Measurements from ENCODE around the gene SH2D6.

Gene SH2D6

DNA sequence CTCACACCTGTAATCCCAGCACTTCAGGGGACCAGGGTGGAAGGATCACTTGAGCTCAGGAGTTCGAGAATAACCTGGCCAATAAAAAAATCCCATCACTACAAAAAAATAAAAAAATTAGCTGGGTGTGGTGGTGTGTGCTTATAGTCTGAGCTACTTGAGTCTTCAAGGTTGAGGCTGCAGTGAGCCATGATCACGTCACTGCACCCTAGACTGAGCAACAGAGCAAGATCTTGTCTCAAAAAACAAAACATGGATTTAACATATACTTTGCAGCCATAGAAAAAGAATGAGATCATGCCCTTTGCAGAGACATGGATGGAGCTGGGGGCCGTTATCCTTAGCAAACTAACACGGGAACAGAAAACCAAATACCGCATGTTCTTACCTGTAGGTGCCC is 22.2 kb downstream of the SH2D6 start:
- DNase-seq (ENCODE audit: low spot score), result no peak

DNA sequence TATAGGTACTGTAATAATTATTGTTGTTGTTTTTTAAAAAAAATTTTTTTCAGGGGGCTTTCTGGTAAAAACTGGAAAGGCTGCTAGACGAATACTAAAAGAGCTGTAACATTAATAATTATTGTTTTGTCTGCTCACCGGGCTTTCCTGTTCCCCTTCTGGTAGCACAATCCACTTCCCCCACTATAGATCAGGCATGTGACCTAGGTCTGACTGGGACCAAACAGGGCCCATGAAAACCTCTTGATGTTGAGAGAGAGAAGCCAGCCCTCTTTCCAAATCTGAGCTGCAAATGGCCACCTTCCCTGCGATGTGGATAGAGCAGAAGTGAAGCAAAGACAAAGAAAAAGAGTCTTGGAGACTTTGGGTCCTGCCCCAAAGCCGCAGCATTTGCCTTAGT is 23.4 kb downstream of the SH2D6 start:
- no peak for DNase-seq (ENCODE audit: low spot score)

DNA sequence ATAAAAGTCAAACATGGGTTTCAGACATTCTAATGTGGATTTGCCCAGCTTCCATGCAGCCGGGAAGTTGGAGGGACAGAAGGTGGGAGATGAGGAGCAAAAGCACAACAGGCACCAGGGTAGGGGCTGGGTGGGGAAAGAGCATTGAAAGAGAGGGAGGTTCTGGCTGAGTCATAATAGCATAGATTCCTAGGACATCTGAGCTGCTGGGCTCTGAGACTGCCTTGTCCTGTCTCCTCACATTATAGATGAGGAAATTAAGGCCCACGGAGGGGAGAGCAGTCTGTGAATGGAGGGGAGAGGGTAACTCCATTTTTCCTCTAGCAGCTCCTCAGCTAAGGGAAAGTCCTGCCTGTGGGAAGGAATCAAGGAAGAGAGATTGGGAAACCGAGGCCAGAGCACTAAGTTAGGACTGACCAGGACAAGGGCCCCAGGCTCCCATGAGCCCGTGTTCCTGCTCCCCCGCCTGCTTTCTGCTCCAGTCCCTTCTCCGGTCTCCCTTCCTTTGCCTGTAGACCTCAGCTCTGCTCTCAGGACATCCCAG is 26.2 kb downstream of the SH2D6 start:
- DNase-seq (ENCODE audit: low spot score), result no peak

DNA sequence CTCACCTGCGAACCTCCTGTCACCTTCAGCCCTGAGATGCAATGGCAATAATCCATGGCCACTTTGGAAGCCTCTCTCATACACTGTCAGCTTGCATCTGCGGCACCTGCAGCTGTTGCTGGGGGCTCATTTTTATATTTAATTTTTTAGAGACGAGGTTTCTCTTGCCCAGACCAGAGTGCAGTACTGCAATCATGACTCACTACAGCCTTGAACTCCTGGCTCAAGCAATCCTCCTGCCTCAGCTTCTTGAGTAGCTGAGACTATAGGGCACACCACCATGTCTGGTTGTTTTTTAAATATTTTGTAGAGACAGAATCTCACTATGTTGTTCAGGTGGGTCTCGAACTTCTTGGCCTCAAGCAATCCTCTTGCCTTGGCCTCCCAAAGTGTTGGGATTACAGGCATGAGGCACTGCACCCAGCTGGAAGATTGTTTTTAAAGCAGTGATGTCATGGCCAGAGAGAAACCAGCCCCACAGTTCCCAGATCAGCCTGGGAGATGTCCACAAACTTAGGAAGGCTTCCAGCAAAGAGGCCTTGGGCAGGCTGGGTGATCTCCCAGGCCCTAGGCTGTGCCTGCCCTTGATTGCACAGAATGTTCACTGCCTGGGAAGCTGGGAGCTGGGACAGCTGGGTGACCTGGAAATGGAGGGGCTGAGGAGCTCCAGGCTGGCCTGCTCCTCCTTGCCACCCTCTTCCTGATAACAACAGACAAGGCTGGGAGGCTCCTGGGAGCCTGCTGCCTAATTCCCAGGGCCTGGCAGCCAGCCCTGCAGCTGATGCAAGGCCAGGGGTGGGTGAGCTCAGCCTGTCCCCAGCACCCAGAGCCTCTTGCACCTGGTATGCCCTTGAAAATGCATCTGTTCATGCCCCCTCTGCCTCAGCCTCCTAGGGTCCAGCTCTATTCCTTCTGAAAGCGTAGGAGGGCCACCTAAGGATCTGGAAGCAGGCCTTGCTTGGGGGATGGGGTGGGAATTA is 27.1 kb downstream of the SH2D6 start:
- DNase-seq (ENCODE audit: low spot score), result no peak

DNA sequence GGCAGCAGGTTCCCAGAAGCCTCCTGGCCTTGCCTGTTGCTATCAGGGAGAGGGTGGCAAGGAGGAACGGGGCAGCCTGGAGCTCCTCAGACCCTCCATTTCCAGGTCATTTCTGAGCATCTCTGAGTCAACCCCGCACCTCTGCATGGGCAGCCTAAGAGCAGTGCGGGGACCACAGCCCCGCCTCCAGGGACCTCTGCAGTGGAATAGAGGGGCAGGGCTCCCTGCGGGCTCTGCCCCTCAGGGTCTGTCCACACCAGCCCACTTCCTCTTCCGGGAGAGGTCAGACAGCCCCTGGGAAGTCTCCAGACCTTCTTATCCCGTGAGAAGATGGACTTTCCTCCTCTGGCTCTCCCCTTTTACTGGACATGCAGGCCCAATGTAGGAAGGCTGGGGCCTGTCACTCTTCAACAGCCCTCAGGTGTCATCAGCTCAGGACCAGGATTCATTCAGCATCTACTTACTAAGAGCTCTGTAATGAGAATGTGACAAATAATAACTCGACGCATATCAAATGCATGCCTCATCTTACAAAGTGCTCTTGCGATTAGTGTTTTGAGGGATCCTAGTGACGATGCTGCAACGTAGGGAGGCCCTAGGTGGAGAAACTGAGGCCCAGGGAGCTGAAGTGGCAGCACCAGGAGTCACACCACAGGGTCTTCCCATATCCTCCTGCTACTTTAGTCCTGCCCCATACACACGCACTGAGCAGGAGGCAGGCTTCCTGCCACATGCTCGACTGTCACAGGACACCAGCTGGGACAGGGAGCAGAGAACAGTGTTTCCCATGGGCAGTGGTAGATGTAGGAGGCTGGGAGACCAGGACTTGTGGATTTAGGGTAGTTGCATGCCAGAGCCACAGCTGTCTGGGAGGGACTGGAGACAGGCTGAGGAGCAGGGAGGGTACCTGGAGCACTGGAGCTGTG is 28.0 kb downstream of the SH2D6 start:
- no peak for DNase-seq (ENCODE audit: low spot score)

DNA sequence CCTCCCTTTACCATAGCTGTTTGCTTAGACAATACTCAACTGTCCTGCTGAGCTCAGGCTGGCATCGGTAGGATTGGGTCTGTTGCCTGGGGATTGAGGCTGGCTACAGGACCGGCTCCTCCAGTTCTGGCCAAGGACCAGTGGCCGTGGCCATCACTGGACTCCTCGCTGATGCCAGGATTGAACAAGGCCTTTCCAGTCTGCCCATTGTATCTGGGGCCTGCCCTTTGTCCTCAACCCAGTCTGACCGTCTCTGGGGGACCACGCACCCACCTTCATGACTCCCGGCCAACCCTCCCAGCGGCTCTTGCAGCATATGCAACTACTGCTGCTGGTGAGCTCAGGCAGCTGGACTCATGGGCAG is 28.7 kb downstream of the SH2D6 start:
- DNase-seq (ENCODE audit: low spot score), result no peak

DNA sequence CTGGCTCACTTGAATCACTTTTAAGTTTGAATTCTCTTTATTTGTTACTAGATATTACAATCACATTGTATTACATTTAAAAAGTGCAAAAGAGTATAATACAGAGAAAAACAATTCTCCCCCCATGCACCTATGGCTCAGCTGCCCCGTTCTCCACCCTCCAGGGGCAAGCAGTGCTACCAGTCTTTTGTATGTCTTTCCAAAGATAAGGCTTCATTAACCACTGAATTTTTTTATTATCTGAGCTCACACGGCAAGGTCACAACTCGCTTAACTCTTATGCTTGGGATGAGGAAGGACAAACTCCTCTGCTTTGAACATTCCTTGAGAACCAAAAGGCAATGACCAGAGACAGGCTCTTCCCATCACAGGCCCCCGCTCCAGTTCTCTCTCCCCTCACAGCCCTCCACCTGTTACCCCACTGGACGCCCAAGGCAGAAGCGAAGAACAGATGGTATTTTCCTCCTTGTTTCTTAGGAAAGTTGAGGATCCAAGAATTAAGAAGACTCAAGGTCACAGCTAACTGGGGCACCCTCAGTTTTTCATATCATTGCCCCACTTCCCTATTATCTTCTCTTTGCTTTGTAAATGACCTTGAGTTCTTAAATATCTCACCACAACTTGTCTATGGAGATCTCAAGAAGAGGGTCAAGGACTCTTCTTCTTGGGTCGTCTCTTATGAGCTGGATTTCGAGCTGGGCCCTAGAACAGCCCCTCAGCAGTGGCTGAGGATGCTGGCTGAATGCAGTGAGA is 30.1 kb downstream of the SH2D6 start:
- no peak for DNase-seq (ENCODE audit: low spot score)

DNA sequence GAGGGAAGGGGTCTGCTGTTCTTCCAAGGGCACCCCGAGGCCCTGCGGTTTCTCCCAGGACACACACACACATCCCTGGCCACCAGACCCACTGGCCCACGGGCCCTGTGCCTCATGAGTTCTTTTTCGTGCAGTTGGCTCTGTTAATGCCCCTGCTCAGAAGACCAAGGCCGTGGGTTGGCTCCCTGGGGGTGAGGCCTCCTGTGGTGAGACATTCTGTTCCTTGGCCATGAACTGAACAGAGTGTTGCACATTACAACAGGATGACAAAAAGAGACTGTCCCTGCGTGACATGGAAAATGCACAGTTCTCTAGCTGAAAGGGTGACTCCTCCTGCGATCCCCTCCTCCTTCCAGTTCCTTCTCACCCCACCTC is 30.7 kb downstream of the SH2D6 start:
- DNase-seq (ENCODE audit: low spot score), result no peak

DNA sequence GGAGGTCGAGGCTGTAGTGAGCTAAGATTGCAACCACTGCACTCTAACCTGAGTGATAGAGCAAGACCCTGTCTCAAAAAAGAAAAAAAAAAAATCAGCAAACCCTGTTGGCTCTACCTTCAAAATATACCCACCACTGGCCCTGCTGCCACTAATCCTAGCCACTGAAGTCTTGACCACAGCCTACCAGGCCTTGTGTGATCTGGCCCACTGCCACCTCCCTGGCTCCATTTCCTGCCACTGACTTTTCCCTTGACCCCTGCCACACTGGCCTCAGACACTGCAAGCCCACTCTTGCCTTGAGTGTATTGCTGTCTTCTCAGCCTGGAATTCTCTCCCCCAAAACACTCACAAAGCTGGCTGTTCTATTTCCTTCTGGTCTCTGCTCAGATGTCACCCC is 33.7 kb downstream of the SH2D6 start:
- no peak for DNase-seq (ENCODE audit: low spot score)

DNA sequence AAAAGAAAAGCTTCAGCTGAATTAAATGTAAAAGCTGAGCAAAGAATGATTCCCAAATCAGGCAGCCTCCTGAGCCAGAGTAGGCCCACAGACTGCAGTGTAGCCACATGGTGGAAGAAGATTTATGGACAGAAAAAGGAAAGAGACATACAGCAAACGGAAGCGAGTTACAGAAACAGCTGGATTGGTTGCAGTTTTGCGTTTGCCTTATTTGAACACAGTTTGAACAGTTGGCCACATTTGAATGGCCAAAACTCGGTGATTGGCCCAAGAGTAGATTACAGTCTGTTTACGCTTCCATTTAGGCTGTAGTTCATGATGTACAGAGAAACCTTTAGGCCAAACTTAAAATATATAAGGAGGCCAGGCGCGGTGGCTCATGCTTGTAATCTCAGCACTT is 35.1 kb downstream of the SH2D6 start:
- no peak for DNase-seq (ENCODE audit: low spot score)

DNA sequence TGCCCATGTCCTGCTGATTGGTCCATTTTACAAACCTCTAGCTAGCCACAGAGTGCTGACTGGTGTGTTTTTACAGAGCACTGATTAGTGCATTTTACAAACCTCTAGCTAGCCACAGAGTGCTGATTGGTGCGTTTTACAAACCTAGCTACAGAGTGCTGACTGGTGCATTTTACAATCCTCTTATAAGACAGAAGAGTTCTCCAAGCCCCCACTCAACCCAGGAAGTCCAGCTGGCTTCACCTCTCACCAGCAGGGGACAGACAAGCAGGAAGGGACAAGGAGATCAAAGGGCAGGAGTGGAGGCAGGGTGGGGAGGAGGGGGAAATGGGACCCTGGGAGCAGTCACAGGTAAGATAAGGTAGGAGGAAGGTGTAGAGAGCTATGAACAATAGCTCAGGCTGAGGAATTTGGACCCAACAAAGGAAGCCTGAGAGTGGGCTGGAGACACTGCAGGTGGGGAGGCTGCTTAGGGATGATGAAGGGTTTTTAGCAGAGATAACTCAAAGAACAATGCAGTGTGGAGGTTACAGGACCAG is 37.1 kb downstream of the SH2D6 start:
- no peak for DNase-seq (ENCODE audit: low spot score)

DNA sequence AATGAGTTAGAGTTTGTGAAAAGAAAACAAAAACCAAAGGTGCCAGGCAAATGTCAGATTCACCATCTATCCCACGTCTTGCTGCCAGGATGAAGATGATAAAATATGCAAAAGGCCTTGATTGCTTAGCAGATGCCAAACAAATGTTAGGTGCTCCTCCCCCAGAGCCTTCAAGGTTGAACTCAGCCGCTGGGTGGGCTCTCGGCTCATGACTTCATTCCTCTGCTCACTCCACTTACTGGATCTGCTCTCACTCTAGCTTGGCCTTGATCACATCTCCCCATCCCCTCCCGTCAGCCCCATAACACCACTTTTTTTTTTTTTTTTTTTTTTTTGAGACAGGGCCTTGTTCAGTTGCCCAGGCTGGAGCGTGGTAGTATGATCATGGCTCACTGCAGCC is 38.5 kb downstream of the SH2D6 start:
- DNase-seq (ENCODE audit: low spot score), result no peak

DNA sequence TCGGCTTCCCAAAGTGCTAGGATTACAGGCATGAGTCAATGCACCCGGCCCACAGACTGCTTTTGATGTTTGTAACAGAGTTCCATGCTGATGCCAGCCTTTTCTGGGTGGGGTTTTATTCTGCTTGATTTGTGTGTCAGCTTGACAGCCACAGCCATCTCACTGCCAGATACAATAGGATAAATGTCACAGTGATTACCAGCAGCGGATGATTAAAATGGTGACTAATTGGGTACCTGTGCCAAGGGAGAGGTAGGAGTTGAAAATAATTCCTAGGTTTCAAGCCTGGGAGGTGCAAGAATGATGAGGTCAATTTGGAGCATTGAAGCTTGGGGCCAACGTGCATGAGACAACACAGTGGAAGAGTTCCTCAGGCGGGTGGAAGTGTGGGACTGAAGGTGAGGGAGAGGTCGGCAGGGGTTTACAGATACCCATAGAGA is 39.4 kb downstream of the SH2D6 start:
- no peak for DNase-seq (ENCODE audit: low spot score)

DNA sequence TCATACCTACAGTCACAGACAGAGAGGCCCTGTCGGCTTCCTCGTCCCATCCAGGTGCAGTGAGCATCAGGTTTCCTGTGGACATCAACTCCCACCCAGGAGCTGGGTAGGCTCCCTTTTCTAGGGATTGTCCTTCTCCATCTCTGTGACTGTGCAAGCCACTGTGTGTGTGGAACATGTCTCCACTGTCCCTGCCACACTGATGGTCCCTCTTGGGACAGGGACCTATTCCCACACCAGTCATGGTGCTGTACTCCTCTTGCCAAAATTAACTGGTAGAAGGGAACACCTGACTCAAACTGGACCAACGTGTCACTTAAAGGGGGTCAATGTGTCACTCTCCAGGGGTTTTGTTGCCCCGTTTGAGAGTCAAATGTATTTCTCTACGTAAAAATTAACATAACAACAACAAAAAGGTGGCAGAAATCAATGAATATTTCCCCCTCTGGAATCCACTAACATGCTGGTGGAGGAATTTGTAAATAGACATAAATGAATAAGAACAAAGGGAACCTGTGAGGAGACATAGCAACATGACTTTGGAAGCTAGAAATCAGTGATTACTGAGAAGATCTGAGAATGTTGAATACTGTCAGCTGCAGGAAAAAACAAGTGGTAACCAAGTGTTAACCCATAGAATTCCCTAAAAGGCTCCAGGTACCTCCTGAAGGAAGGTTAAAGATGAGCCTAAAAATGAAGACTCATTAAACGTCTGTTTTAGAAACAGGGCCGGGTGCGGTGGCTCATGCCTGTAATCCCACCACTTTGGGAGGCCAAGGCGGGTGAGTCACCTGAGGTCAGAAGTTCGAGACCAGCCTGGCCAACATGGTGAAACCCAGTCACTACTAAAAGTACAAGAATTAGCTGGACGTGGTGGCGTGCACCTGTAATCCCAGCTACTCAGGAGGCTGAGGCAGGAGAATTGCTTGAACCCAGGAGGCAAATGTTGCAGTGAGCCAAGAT is 40.4 kb downstream of the SH2D6 start:
- DNase-seq (ENCODE audit: low spot score), result no peak

DNA sequence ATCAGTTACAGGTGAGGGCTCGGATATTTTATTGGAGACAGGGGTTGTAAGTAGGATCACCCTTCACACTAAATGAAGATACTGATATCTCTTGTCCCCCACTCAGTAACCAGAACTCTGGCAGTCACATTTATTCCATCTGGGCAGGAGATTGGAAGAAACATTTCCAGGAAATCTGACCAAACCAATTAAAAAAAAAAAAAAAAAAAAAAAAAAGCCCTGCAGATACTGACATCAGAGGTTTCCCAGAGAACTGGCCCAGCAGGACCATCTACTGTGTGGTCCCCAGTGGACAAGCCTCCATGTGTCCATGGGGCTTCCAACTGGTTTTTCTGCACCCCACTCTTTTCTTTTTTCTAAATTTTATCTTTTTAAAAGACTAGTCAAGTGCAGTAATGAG is 41.3 kb downstream of the SH2D6 start:
- no peak for DNase-seq (ENCODE audit: low spot score)

DNA sequence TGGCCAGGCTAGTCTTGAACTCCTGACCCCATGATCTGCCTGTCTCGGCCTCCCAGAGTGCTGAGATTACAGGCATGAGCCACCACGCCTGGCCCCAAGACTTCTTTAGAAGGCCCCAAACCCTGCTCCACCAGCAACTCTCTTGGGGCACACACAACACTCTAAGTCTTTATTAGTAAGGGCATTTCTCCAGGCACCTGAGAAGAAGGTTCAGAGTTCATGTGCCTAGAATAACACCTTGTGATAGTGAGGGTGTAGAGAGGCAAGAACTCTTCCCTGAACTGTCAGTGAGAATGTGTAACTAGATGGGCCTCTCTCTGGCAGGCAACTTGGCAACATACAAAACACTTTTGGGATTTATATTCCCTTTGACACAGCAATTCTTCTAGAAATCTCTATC is 43.8 kb downstream of the SH2D6 start:
- DNase-seq (ENCODE audit: low spot score), result no peak

DNA sequence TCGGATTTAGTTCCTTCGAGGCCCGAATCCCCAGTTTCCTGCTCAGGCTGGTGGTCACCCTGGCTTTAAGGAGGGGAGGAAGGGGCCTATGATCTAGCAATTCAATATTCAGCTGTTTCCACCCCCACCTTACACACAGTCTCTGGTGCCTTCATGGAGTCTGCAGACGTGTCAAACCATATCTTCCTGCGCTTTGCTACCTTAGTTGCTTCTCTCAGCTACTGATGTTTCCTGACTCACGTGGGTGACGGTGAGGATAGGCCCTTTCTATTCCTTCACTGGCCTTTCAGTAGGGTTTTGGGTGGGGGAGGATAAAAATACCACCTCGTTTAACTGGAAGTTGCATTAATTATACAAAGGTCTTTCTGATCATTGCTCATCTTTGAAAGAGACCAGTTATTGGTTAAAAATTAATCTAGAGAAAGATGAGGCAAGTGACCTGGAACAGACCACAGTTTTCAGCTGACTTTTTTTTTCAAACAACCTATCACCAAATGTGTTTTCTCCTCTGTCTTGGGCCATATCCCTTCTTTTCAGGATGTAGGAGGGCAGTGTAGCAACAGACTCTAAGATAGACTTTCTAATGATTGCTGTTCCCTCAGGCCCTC is 49.7 kb downstream of the SH2D6 start:
- no peak for DNase-seq (ENCODE audit: low spot score)

DNA sequence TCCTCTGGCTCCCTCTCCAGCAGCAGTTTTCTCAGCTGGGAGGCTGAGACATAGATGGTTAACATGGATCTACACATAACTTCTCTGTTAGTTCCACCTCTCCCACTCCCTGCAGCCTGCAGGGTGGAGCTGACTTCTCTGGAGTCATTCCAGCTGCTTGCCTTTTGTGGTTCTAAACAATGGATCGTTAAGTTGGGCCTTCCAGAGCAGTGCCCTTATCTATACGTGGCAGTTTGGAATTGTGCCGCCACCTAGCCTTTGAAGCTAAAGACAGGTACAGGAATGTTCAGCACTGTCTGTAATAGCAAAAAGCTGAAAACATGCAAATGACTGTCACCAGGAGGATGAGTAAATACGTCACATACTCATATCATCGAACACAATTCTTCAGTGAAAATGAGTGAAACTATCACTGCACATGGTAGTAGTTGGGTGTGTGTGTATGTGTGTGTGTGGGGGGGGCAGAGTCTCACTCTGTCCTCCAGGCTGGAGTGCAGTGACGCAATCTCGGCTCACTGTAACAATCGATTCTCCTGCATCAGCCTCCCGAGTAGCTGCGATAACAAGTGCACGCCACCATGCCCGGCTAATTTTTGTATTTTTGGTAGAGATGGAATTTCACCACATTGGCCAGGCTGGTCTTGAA is 50.3 kb downstream of the SH2D6 start:
- DNase-seq (ENCODE audit: low spot score), result no peak

Measured in germinal center (tissue), 1 donor.